ENCODE results near the gene ASXL2. TPM values are rescaled to one million over a fixed set of nuclear protein-coding genes. Genes with fewer than 3 reads are reported as not detected.

Gene ASXL2
- total RNA-seq, 4 donors from 2014 or later = 13.3 to 26.7 (median 16.8) TPM

- H3K4me1 ChIP-seq = no peaks in the 10 kb centered on the region
- H3K4me3 ChIP-seq = no peak overlapping the region
- TF ChIP-seq EP300 (IDR thresholded peaks at IDR 0.05) (no peak), POLR2A (IDR thresholded peaks at IDR 0.05) (no peak), POLR2AphosphoS5 (IDR thresholded peaks at IDR 0.05) (no peak), CTCF (IDR thresholded peaks at IDR 0.05) (no peak)
- no peaks in the 10 kb centered on the region for H3K9me3 ChIP-seq
- no peak overlapping the region for H3K27ac ChIP-seq
- H3K27me3 ChIP-seq = no peaks in the 10 kb centered on the region
- ATAC-seq = no peak
- H3K36me3 ChIP-seq = peaks cover 0 to 21% of the 10 kb centered on the region in 2 donors
- WGBS, 2 donors (ENCODE audit: low coverage in 1 of 2) = 90 to 93% methylated on average over 3 of the region's 3 CpGs
Observed at GRCh38 chr2:25788457-25788856, 89.8 kb downstream of the ASXL2 start.

GRCh38 chr2:25787020-25787419, 91.3 kb downstream of the ASXL2 start:
- H3K9me3 ChIP-seq = no peaks in the 10 kb centered on the region
- no peak overlapping the region for H3K27ac ChIP-seq
- 62 to 91% methylated on average over 2 of the region's 2 CpGs for WGBS, 2 donors (ENCODE audit: low coverage in 1 of 2)

GRCh38 chr2:25784404-25784803, 93.9 kb downstream of the ASXL2 start:
- no peaks in the 10 kb centered on the region for H3K4me1 ChIP-seq
- WGBS, 2 donors (ENCODE audit: low coverage in 1 of 2) = 86 to 97% methylated on average over 4 of the region's 4 CpGs
- no peaks in the 10 kb centered on the region for H3K27me3 ChIP-seq
- H3K27ac ChIP-seq = no peak overlapping the region
- ATAC-seq = no peak
- H3K36me3 ChIP-seq = peaks cover 0 to 32% of the 10 kb centered on the region in 2 donors
- H3K9me3 ChIP-seq = no peaks in the 10 kb centered on the region
- TF ChIP-seq CTCF (IDR thresholded peaks at IDR 0.05) (no peak), POLR2AphosphoS5 (IDR thresholded peaks at IDR 0.05) (no peak), POLR2A (IDR thresholded peaks at IDR 0.05) (no peak), EP300 (IDR thresholded peaks at IDR 0.05) (no peak)
- no peak overlapping the region for H3K4me3 ChIP-seq

More at GRCh38 chr2:25787020-25787419, 91.3 kb downstream of the ASXL2 start:
- no peaks in the 10 kb centered on the region for H3K27me3 ChIP-seq
- ATAC-seq = no peak
- no peak overlapping the region for H3K4me3 ChIP-seq
- peaks cover 0 to 31% of the 10 kb centered on the region in 2 donors for H3K36me3 ChIP-seq
- TF ChIP-seq POLR2AphosphoS5 (IDR thresholded peaks at IDR 0.05) (no peak), POLR2A (IDR thresholded peaks at IDR 0.05) (no peak), EP300 (IDR thresholded peaks at IDR 0.05) (no peak), CTCF (IDR thresholded peaks at IDR 0.05) (no peak)
- no peaks in the 10 kb centered on the region for H3K4me1 ChIP-seq

- TF ChIP-seq CTCF (IDR thresholded peaks at IDR 0.05) = no peak
- Histone ChIP-seq H3K27ac (no peak overlapping the region), H3K9me3 (no peaks in the 10 kb centered on the region), H3K4me1 (no peaks in the 10 kb centered on the region), H3K4me3 (no peak overlapping the region), H3K36me3 (peaks cover 0 to 2% of the 10 kb centered on the region in 2 donors), H3K27me3 (no peaks in the 10 kb centered on the region)
- no peak for ATAC-seq
- WGBS, 2 donors (ENCODE audit: low coverage in 1 of 2) = 95 to 100% methylated on average over 5 of the region's 5 CpGs
Observed at GRCh38 chr2:25777077-25777476, 101.2 kb downstream of the ASXL2 start.

GRCh38 chr2:25772078-25772477, 106.2 kb downstream of the ASXL2 start:
- TF ChIP-seq CTCF (IDR thresholded peaks at IDR 0.05) (no peak), POLR2A (IDR thresholded peaks at IDR 0.05) (no peak), POLR2AphosphoS5 (IDR thresholded peaks at IDR 0.05) (no peak), EP300 (IDR thresholded peaks at IDR 0.05) (no peak)
- Histone ChIP-seq H3K27ac (no peak overlapping the region), H3K36me3 (peaks cover 0 to 46% of the 10 kb centered on the region in 2 donors), H3K4me1 (no peaks in the 10 kb centered on the region), H3K4me3 (no peak overlapping the region), H3K9me3 (no peaks in the 10 kb centered on the region), H3K27me3 (no peaks in the 10 kb centered on the region)
- ATAC-seq = no peak
- WGBS, 2 donors (ENCODE audit: low coverage in 1 of 2) = 96 to 98% methylated on average over 4 of the region's 4 CpGs

Measured in gastroesophageal sphincter (tissue), 4 donors.